ENCODE measurements around the gene TMEM140. TPM values are rescaled to one million over a fixed set of nuclear protein-coding genes. Genes with fewer than 3 reads are reported as not detected.
"Not testable (repeated sequence)": the region's sequence is repeated elsewhere in the genome, so short reads cannot be mapped to it uniquely, and the experiment has no call there.

The TMEM140 gene
- total RNA-seq, 4 donors from 2014 or later, result 116 to 179 (median 145) TPM

- H3K4me3 ChIP-seq, result no peak overlapping the region
- in situ Hi-C loops (cut with MboI; ENCODE audit: low sequenced_read_pairs in 4 of 4), result loop anchor here in 1 of 4 donors (10.0 kb wide), 1 partner anchor 223 kb away; the partner anchor contains the start of gene AGBL3
- H3K4me1 ChIP-seq, result peaks cover 11 to 25% of the 10 kb centered on the region in 2 donors
- DNase-seq (no peak), ATAC-seq (no peak)
- H3K9me3 ChIP-seq, result no peaks in the 10 kb centered on the region
- intact Hi-C loops (cut with DNase I; ENCODE audit: low total_unique reads), result no loop called here
- H3K36me3 ChIP-seq, result peaks cover 0 to 29% of the 10 kb centered on the region in 2 donors
- no peaks in the 10 kb centered on the region for H3K27me3 ChIP-seq
- no peak overlapping the region for H3K27ac ChIP-seq
- TF ChIP-seq POLR2A (IDR thresholded peaks at IDR 0.05), result no peak
- TF ChIP-seq CTCF (IDR thresholded peaks at IDR 0.05 in 4 of 5, conservative IDR thresholded peaks at IDR 0.05 in 1 of 5), result no peak
Observed at GRCh38 chr7:135208102-135208793, 60.4 kb downstream of the TMEM140 start.

GRCh38 chr7:135209225-135209834 is 61.5 kb downstream of the TMEM140 start:
- intact Hi-C loops (cut with DNase I; ENCODE audit: low total_unique reads), result no loop called here
- Histone ChIP-seq H3K27me3 (no peaks in the 10 kb centered on the region), H3K27ac (no peak overlapping the region), H3K4me3 (no peak overlapping the region), H3K9me3 (no peaks in the 10 kb centered on the region), H3K4me1 (peaks cover 11 to 25% of the 10 kb centered on the region in 2 donors), H3K36me3 (peaks cover 0 to 18% of the 10 kb centered on the region in 2 donors)
- DNase-seq (no peak), ATAC-seq (no peak)
- TF ChIP-seq CTCF (IDR thresholded peaks at IDR 0.05 in 4 of 5, conservative IDR thresholded peaks at IDR 0.05 in 1 of 5) (no peak), POLR2A (IDR thresholded peaks at IDR 0.05) (no peak)
- in situ Hi-C loops (cut with MboI; ENCODE audit: low sequenced_read_pairs in 4 of 4), result loop anchor here in 1 of 4 donors (10.0 kb wide), 1 partner anchor 225 kb away; the partner anchor contains the start of gene AGBL3

- intact Hi-C loops (cut with DNase I; ENCODE audit: low total_unique reads) (loop anchor here (1.0 to 5.0 kb wide), 5 partner anchors 40 to 565 kb away; partner anchors contain the start of genes AGBL3, BPGM, CYREN and NUP205), in situ Hi-C loops (cut with MboI; ENCODE audit: low sequenced_read_pairs in 4 of 4) (no loop called here)
- H3K9me3 ChIP-seq, result no peaks in the 10 kb centered on the region
- H3K4me1 ChIP-seq, result peaks cover 11 to 22% of the 10 kb centered on the region in 2 donors
- no peaks in the 10 kb centered on the region for H3K27me3 ChIP-seq
- H3K4me3 ChIP-seq, result peak overlapping the region; percentile 68 to 83 (median 79)
- TF ChIP-seq POLR2A (IDR thresholded peaks at IDR 0.05) (no peak), CTCF (IDR thresholded peaks at IDR 0.05 in 4 of 5, conservative IDR thresholded peaks at IDR 0.05 in 1 of 5) (no peak)
- DNase-seq (no peak), ATAC-seq (peak; percentile 22 to 28)
- H3K36me3 ChIP-seq, result peaks cover 0 to 3% of the 10 kb centered on the region in 2 donors
- H3K27ac ChIP-seq, result peak overlapping the region; percentile 86 to 95 (median 90)
Observed at GRCh38 chr7:135210888-135211178, 63.0 kb downstream of the TMEM140 start.

GRCh38 chr7:135211179-135211945 is 63.5 kb downstream of the TMEM140 start, which contains the start of gene WDR91:
Gene WDR91, minus strand, starts transcription at chr7:135211526. Its CDS starts 24 bp downstream, at chr7:135211502.
- H3K36me3 ChIP-seq, result no peaks in the 10 kb centered on the region
- in situ Hi-C loops (cut with MboI; ENCODE audit: low sequenced_read_pairs in 4 of 4), result no loop called here
- intact Hi-C loops (cut with DNase I; ENCODE audit: low total_unique reads), result loop anchor here (1.0 to 5.0 kb wide), 5 partner anchors 41 to 565 kb away; partner anchors contain the start of genes AGBL3, BPGM, CYREN and NUP205
- TF ChIP-seq CTCF (IDR thresholded peaks at IDR 0.05 in 4 of 5, conservative IDR thresholded peaks at IDR 0.05 in 1 of 5), result no peak
- peak; percentile 70 to 81 for TF ChIP-seq POLR2A (IDR thresholded peaks at IDR 0.05)
- peaks cover 11 to 22% of the 10 kb centered on the region in 2 donors for H3K4me1 ChIP-seq
- H3K9me3 ChIP-seq, result no peaks in the 10 kb centered on the region
- peak within 1 kb of the TSS; percentile 68 to 84 (median 80) for H3K4me3 ChIP-seq
- ATAC-seq, result peak; percentile 88 to 91
- H3K27ac ChIP-seq, result peak within 1 kb of the TSS; percentile 86 to 95 (median 90)
- H3K27me3 ChIP-seq, result no peaks in the 10 kb centered on the region
- DNase-seq, result peak; percentile 91 to 95

GRCh38 chr7:135211946-135212685 is 64.2 kb downstream of the TMEM140 start:
- intact Hi-C loops (cut with DNase I; ENCODE audit: low total_unique reads), result loop anchor here (1.0 to 5.0 kb wide), 5 partner anchors 41 to 566 kb away; partner anchors contain the start of genes AGBL3, BPGM, CYREN and NUP205

More at GRCh38 chr7:135211946-135212685, 64.2 kb downstream of the TMEM140 start:
- in situ Hi-C loops (cut with MboI; ENCODE audit: low sequenced_read_pairs in 4 of 4); H3K36me3 ChIP-seq; H3K27me3 ChIP-seq; H3K9me3 ChIP-seq: not testable (repeated sequence)
- peak overlapping the region; percentile 86 to 95 (median 90) for H3K27ac ChIP-seq
- peak in 1 of 2 donors; percentile 54 for DNase-seq
- peak overlapping the region; percentile 68 to 84 (median 80) for H3K4me3 ChIP-seq
- ATAC-seq, result peak; percentile 25 to 35
- H3K4me1 ChIP-seq, result peaks cover 11 to 22% of the 10 kb centered on the region in 2 donors

All from gastrocnemius medialis (tissue), 4 donors.